GM23338 (cell line): ENCODE data around the gene LEAP2.

ENCODE experiments used
- CREB1 ChIP-seq: fragments of 250-450 bp; sonication (Bioruptor Pico); IDR thresholded peaks from 2 replicates; pipeline ENCODE4 v1.5.0; 2020; ENCODE audit warnings: low read depth, mild to moderate bottlenecking, moderate library complexity
- CTCF ChIP-seq, 2 experiments: fragments of 200-600 bp in 1 of 2; sonication (generic) in 1 of 2; conservative IDR thresholded peaks; 2 replicates each; pipeline versions ENCODE4 v1.5.1 to v1.6.1; 2016 to 2017; ENCODE audit warnings: antibody characterized with exemption in 2 of 2, low read depth in 2 of 2, mild to moderate bottlenecking in 2 of 2, moderate library complexity in 1 of 2
- ETS1 ChIP-seq: IDR thresholded peaks from 2 replicates; pipeline ENCODE4 v1.6.1; 2016; ENCODE audit warnings: antibody characterized with exemption
- EZH2 ChIP-seq: fragments of 200-600 bp; sonication (generic); IDR thresholded peaks from one replicate; pipeline ENCODE4 v1.8.0; 2017; ENCODE audit warnings: antibody characterized with exemption, mild to moderate bottlenecking, low read depth; ENCODE audit not compliant: unreplicated experiment
- EZH2phosphoT487 ChIP-seq: fragments of 200-600 bp; sonication (generic); IDR thresholded peaks from one replicate; pipeline ENCODE4 v1.8.1; 2018; ENCODE audit warnings: antibody characterized with exemption; ENCODE audit not compliant: unreplicated experiment
- NANOG ChIP-seq: IDR thresholded peaks from 2 replicates; pipeline ENCODE4 v1.6.1; 2016; ENCODE audit warnings: antibody characterized with exemption, borderline replicate concordance
- POLR2AphosphoS5 ChIP-seq: IDR thresholded peaks from 2 replicates; pipeline ENCODE4 v1.6.1; 2016; ENCODE audit warnings: antibody characterized with exemption, low read depth
- REST ChIP-seq: IDR thresholded peaks from one replicate; pipeline ENCODE4 v1.6.1; 2018; ENCODE audit warnings: antibody characterized with exemption; ENCODE audit not compliant: unreplicated experiment
- ZNF114 ChIP-seq: fragments of 250-450 bp; sonication (Bioruptor Pico); IDR thresholded peaks from 2 replicates; pipeline ENCODE4 v1.5.0; 2020; ENCODE audit warnings: mild to moderate bottlenecking, moderate library complexity

GRCh38 chr5:132859889-132860437, 13.5 kb upstream of the LEAP2 start:
- no peak for TF ChIP-seq CTCF (conservative IDR thresholded peaks at IDR 0.05; ENCODE audit: low read depth in 2 of 2)
- no peak for TF ChIP-seq ZNF114 (CRISPR knock-in tag)
- no peak for TF ChIP-seq EZH2phosphoT487
- no peak for TF ChIP-seq POLR2AphosphoS5
- no peak for TF ChIP-seq EZH2
- no peak for TF ChIP-seq REST
- no peak for TF ChIP-seq CREB1 (CRISPR knock-in tag)
- TF ChIP-seq ETS1: no peak
- TF ChIP-seq NANOG: no peak
